ENCODE results near the gene GNB1. TPM values are rescaled to one million over a fixed set of nuclear protein-coding genes. Genes with fewer than 3 reads are reported as not detected.

The GNB1 gene
- total RNA-seq, 1 experiment from 2014 or later, result 400 TPM

DNA sequence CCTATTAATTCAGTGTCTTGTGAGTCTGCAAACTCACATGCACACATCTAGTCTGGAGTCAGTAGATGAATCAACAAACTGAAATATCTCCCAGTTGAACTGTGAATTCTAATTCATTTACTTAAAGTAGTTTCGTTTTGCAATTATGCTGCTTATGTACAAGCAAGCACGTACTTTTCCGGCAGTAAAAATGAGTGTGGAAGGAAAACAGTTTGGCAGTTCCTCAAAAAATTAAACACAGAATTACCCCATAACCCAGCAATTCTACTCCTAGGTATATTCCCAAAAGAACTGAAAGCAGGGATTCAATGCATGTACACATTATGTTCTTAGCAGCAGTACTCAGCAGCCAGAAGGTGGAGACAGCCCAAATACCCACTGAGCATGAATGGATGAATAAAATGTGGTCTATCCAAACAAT, 49.3 kb downstream of the GNB1 start:
- Mint-ChIP-seq H3K4me3 (no peak overlapping the region), H3K36me3 (ENCODE audit: insufficient read depth in 1 of 3, low read depth in 3 of 3) (peaks cover 5 to 30% (median 24%) of the 10 kb centered on the region in 3 experiments; a peak in 5 of 7 replicates), H3K9me3 (no peaks in the 10 kb centered on the region), H3K4me1 (peaks cover 18 to 21% of the 10 kb centered on the region in 2 experiments), H3K27ac (peak overlapping the region in 2 of 3 experiments; percentile 34 to 75; a peak in 3 of 7 replicates), H3K27me3 (ENCODE audit: low read depth) (no peaks in the 10 kb centered on the region)
- WGBS (ENCODE audit: extremely low coverage, insufficient read length, low lambda C conversion rate), result no CpG with 5 or more reads among the region's 3 CpGs
- no peak overlapping the region for H2AK5ac ChIP-seq (ENCODE audit: insufficient read length, low read length)
- no peak overlapping the region for H3K56ac ChIP-seq (ENCODE audit: insufficient read length, low read depth, low read length)
- DNase-seq, result no peak
- peaks cover 1% of the 10 kb centered on the region; the same call in 1 of the 2 replicates for H3K4me1 ChIP-seq (ENCODE audit: insufficient read depth, low read length)
- no peak overlapping the region for H4K91ac ChIP-seq (ENCODE audit: insufficient read length, low read depth, low read length)
- H2BK120ac ChIP-seq (ENCODE audit: low read depth, low read length, poor library complexity, severe bottlenecking), result no peak overlapping the region
- H4K20me1 ChIP-seq (ENCODE audit: control insufficient read depth, insufficient read depth, insufficient read length), result no peaks in the 10 kb centered on the region
- H3T11ph ChIP-seq (ENCODE audit: low read length), result no peak overlapping the region
- peaks cover 40% of the 10 kb centered on the region; the same call in 1 of the 2 replicates for H3K79me2 ChIP-seq (ENCODE audit: insufficient read depth, low read length)
- H3K14ac ChIP-seq (ENCODE audit: insufficient read depth, low read length), result no peak overlapping the region
- H4K8ac ChIP-seq (replicated peaks; ENCODE audit: insufficient read length, low read depth, low read length), result no peak overlapping the region
- H2BK5ac ChIP-seq (ENCODE audit: insufficient read length, low read length), result no peak overlapping the region
- no peak overlapping the region for H2BK12ac ChIP-seq (ENCODE audit: insufficient read length, low read depth, low read length)
- H3K9ac ChIP-seq (ENCODE audit: extremely low read depth, insufficient read length, low read length), result no peak overlapping the region
- no peaks in the 10 kb centered on the region for H3K9me3 ChIP-seq (ENCODE audit: control insufficient read depth, low read depth, low read length)
- no peak overlapping the region for H2BK20ac ChIP-seq (ENCODE audit: low read depth, low read length, poor library complexity, severe bottlenecking)
- peaks cover 9% of the 10 kb centered on the region for H3K79me1 ChIP-seq (ENCODE audit: insufficient read depth, low read depth, low read length, poor library complexity, severe bottlenecking)
- H4K5ac ChIP-seq (ENCODE audit: insufficient read length, low read depth, low read length), result no peak overlapping the region
- H2BK15ac ChIP-seq (ENCODE audit: low read depth, low read length), result no peak overlapping the region
- no peak overlapping the region for H2AFZ ChIP-seq (ENCODE audit: low read length)
- H3K23ac ChIP-seq (ENCODE audit: insufficient read length, low read depth, low read length), result no peak overlapping the region
- H3K4ac ChIP-seq (ENCODE audit: low read depth, low read length), result no peak overlapping the region
- H3K4me2 ChIP-seq (ENCODE audit: insufficient read depth, insufficient read length, low read length), result no peak overlapping the region
- H3K18ac ChIP-seq (ENCODE audit: insufficient read length, low read depth, low read length), result no peak overlapping the region
- no peak overlapping the region for H3K27ac ChIP-seq (ENCODE audit: insufficient read length, low read depth, low read length)
- H3K23me2 ChIP-seq (ENCODE audit: insufficient read length, low read depth, low read length, poor library complexity, severe bottlenecking), result no peaks in the 10 kb centered on the region
- H3K27me3 ChIP-seq (ENCODE audit: insufficient read depth, low read length), result no peaks in the 10 kb centered on the region
- TF ChIP-seq, protein P1, sequence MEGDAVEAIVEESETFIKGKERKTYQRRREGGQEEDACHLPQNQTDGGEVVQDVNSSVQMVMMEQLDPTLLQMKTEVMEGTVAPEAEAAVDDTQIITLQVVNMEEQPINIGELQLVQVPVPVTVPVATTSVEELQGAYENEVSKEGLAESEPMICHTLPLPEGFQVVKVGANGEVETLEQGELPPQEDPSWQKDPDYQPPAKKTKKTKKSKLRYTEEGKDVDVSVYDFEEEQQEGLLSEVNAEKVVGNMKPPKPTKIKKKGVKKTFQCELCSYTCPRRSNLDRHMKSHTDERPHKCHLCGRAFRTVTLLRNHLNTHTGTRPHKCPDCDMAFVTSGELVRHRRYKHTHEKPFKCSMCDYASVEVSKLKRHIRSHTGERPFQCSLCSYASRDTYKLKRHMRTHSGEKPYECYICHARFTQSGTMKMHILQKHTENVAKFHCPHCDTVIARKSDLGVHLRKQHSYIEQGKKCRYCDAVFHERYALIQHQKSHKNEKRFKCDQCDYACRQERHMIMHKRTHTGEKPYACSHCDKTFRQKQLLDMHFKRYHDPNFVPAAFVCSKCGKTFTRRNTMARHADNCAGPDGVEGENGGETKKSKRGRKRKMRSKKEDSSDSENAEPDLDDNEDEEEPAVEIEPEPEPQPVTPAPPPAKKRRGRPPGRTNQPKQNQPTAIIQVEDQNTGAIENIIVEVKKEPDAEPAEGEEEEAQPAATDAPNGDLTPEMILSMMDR (conservative IDR thresholded peaks at IDR 0.05), result no peak

Data from H9 (cell line).